ENCODE data around the gene HS6ST3. TPM values are rescaled to one million over a fixed set of nuclear protein-coding genes. Genes with fewer than 3 reads are reported as not detected.
A peak's percentile ranks its signal among the peaks of the same experiment; 100 is the strongest.

The HS6ST3 gene
- total and polyA plus RNA-seq, 2 donors from 2014 or later: 0.47 to 1.2 TPM

DNA sequence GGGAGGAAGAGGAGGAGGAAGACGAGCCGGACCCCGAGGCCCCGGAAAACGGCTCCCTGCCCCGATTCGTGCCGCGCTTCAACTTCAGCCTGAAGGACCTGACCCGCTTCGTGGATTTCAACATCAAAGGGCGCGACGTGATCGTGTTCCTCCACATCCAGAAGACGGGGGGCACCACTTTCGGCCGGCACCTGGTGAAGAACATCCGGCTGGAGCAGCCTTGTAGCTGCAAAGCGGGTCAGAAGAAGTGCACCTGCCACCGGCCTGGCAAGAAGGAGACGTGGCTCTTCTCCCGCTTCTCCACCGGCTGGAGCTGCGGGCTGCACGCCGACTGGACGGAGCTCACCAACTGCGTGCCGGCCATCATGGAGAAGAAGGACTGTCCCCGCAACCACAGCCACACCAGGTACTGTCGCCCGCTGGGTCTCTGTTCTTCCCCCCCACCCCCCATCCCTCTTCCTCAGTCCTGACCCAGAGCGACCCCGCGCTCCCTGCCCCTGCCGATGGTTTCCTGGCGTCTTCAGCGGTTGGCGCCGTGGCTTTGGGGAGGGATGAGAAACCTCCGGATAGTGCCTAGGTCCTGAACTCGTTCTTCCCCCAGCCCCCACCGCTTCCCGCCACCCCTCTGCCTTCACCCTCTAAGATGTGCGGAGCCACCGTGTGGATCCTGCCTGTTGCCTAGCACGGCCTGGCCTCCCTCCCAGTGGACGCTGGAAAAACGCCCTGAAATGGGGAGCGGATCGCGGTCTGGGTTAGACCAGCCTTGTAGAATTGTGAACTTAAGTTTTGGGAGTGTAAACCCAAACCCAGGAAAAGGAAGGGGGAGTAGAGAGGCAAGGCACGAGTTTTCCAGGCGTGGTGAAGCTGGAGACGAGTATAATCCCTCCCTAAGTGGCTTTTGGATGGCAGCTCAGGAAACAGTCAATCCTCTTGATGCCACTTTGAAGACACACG is 1.5 kb downstream of the HS6ST3 start:
- Histone ChIP-seq H3K9ac (ENCODE audit: low read length in 3 of 3) (no peak overlapping the region), H3K4me1 (ENCODE audit: control insufficient read depth in 2 of 3, insufficient read depth in 2 of 3, low read depth in 1 of 3, low read length in 3 of 3) (peaks cover 0 to 6% (median 0%) of the 10 kb centered on the region in 3 donors), H3K4me3 (ENCODE audit: low read length in 3 of 3) (peak overlapping the region in 2 of 3 donors; percentile 20 to 28), H3K27ac (ENCODE audit: low read depth in 2 of 2, low read length in 2 of 2) (no peak overlapping the region), H3K36me3 (ENCODE audit: control insufficient read depth in 2 of 3, insufficient read depth in 3 of 3, low read length in 3 of 3) (no peaks in the 10 kb centered on the region), H3K9me3 (ENCODE audit: control insufficient read depth in 2 of 3, insufficient read depth in 1 of 3, low read length in 3 of 3) (no peaks in the 10 kb centered on the region), H3K27me3 (ENCODE audit: control insufficient read depth, insufficient read depth, low read length) (peaks cover 21% of the 10 kb centered on the region)
- no peak for FAIRE-seq
- TF ChIP-seq, protein P1, sequence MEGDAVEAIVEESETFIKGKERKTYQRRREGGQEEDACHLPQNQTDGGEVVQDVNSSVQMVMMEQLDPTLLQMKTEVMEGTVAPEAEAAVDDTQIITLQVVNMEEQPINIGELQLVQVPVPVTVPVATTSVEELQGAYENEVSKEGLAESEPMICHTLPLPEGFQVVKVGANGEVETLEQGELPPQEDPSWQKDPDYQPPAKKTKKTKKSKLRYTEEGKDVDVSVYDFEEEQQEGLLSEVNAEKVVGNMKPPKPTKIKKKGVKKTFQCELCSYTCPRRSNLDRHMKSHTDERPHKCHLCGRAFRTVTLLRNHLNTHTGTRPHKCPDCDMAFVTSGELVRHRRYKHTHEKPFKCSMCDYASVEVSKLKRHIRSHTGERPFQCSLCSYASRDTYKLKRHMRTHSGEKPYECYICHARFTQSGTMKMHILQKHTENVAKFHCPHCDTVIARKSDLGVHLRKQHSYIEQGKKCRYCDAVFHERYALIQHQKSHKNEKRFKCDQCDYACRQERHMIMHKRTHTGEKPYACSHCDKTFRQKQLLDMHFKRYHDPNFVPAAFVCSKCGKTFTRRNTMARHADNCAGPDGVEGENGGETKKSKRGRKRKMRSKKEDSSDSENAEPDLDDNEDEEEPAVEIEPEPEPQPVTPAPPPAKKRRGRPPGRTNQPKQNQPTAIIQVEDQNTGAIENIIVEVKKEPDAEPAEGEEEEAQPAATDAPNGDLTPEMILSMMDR (IDR thresholded peaks at IDR 0.05; ENCODE audit: borderline replicate concordance, extremely low read depth, insufficient read depth): no peak
- intact Hi-C loops (cut with DNase I): no loop called here
- DNase-seq: peak; percentile 31 to 68 (median 53)

GRCh38 chr13:96093296-96094006 is 3.5 kb downstream of the HS6ST3 start:
- Histone ChIP-seq H3K9me3 (ENCODE audit: control insufficient read depth in 2 of 3, insufficient read depth in 1 of 3, low read length in 3 of 3) (no peaks in the 10 kb centered on the region), H3K36me3 (ENCODE audit: control insufficient read depth in 2 of 3, insufficient read depth in 3 of 3, low read length in 3 of 3) (no peaks in the 10 kb centered on the region), H3K4me1 (ENCODE audit: control insufficient read depth in 2 of 3, insufficient read depth in 2 of 3, low read depth in 1 of 3, low read length in 3 of 3) (peaks cover 0 to 6% (median 0%) of the 10 kb centered on the region in 3 donors), H3K27me3 (ENCODE audit: control insufficient read depth, insufficient read depth, low read length) (peaks cover 12% of the 10 kb centered on the region), H3K9ac (ENCODE audit: low read length in 3 of 3) (no peak overlapping the region), H3K27ac (ENCODE audit: low read depth in 2 of 2, low read length in 2 of 2) (no peak overlapping the region), H3K4me3 (ENCODE audit: low read length in 3 of 3) (no peak overlapping the region)
- FAIRE-seq (no peak), DNase-seq (no peak)
- intact Hi-C loops (cut with DNase I): no loop called here
- TF ChIP-seq, protein P1 (IDR thresholded peaks at IDR 0.05; ENCODE audit: borderline replicate concordance, extremely low read depth, insufficient read depth): no peak

- no peak for DNase-seq
- Histone ChIP-seq H3K4me1 (ENCODE audit: control insufficient read depth in 2 of 3, insufficient read depth in 2 of 3, low read depth in 1 of 3, low read length in 3 of 3) (no peaks in the 10 kb centered on the region), H3K9me3 (ENCODE audit: control insufficient read depth in 2 of 3, insufficient read depth in 1 of 3, low read length in 3 of 3) (no peaks in the 10 kb centered on the region), H3K36me3 (ENCODE audit: control insufficient read depth in 2 of 3, insufficient read depth in 3 of 3, low read length in 3 of 3) (no peaks in the 10 kb centered on the region), H3K4me3 (ENCODE audit: low read length in 3 of 3) (no peak overlapping the region), H3K27ac (ENCODE audit: low read depth in 2 of 2, low read length in 2 of 2) (no peak overlapping the region), H3K9ac (ENCODE audit: low read length in 3 of 3) (no peak overlapping the region), H3K27me3 (ENCODE audit: control insufficient read depth, insufficient read depth, low read length) (no peaks in the 10 kb centered on the region)
- TF ChIP-seq, protein P1 (IDR thresholded peaks at IDR 0.05; ENCODE audit: borderline replicate concordance, extremely low read depth, insufficient read depth): no peak
- intact Hi-C loops (cut with DNase I): no loop called here
- FAIRE-seq: no peak
Observed at GRCh38 chr13:96100457-96101220, 10.7 kb downstream of the HS6ST3 start.
